Type B pancreatic cell (in vitro differentiated cells): ENCODE results near the gene KHK. TPM values are rescaled to one million over a fixed set of nuclear protein-coding genes. Genes with fewer than 3 reads are reported as not detected.
"Not testable (repeated sequence)": the region's sequence is repeated elsewhere in the genome, so short reads cannot be mapped to it uniquely, and the experiment has no call there.

Experiments
- DNase-seq: peaks from one replicate; pipeline ENCODE4 v3.0.0; 2021; ENCODE audit warnings: mixed read lengths; ENCODE audit not compliant: unreplicated experiment; ENCODE audit errors: extremely low spot score
- H3K27ac Mint-ChIP-seq: 2 replicates; pipeline ENCODE4 v1.8.0; 2021; ENCODE audit warnings: mild to moderate bottlenecking, mixed read lengths
- H3K27me3 Mint-ChIP-seq: 2 replicates; pipeline ENCODE4 v1.8.0; 2021; ENCODE audit warnings: mixed read lengths
- H3K36me3 Mint-ChIP-seq: 2 replicates; pipeline ENCODE4 v1.8.0; 2021; ENCODE audit warnings: mixed read lengths
- H3K4me1 Mint-ChIP-seq: one replicate; pipeline ENCODE4 v1.8.0; 2021; ENCODE audit warnings: mixed read lengths; ENCODE audit not compliant: unreplicated experiment
- H3K4me3 Mint-ChIP-seq: 2 replicates; pipeline ENCODE4 v1.8.0; 2021; ENCODE audit warnings: mild to moderate bottlenecking, mixed read lengths
- H3K9me3 Mint-ChIP-seq: 2 replicates; pipeline ENCODE4 v1.8.0; 2021; ENCODE audit warnings: mixed read lengths
- total RNA-seq: library from RNA; stranded (reverse); gene quantifications from 2 replicates; pipeline ENCODE4 v1.2.1, GENCODE V29; 2021; ENCODE audit warnings: low replicate concordance
- TF ChIP-seq, protein P1 (sequence below): fragments of 200-600 bp; sonication (generic); conservative IDR thresholded peaks from 2 replicates; pipeline ENCODE4 v1.5.0; 2021; ENCODE audit warnings: antibody characterized with exemption, mild to moderate bottlenecking

The KHK gene
- total RNA-seq, 1 donor from 2014 or later: 14.7 TPM

DNA sequence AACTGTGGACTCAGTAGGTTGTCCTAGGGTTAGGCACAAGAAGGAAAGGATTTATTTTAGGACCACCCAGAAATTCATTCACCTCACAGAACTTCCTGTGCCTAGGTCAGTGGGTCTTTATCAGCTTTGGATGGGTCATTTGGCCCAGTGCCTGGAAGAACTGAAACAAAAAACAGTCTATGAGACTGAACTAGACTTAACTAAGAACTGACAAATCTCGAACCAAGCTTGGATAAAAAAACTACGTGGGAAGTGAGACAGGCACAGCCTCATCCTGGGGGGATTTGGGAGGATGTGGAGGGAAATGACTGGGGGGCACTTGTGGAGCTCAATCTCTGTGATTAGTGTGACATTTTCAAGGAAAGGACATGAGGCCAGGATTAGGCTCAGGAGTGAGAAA is 12.8 kb upstream of the KHK start:
- TF ChIP-seq, protein P1, sequence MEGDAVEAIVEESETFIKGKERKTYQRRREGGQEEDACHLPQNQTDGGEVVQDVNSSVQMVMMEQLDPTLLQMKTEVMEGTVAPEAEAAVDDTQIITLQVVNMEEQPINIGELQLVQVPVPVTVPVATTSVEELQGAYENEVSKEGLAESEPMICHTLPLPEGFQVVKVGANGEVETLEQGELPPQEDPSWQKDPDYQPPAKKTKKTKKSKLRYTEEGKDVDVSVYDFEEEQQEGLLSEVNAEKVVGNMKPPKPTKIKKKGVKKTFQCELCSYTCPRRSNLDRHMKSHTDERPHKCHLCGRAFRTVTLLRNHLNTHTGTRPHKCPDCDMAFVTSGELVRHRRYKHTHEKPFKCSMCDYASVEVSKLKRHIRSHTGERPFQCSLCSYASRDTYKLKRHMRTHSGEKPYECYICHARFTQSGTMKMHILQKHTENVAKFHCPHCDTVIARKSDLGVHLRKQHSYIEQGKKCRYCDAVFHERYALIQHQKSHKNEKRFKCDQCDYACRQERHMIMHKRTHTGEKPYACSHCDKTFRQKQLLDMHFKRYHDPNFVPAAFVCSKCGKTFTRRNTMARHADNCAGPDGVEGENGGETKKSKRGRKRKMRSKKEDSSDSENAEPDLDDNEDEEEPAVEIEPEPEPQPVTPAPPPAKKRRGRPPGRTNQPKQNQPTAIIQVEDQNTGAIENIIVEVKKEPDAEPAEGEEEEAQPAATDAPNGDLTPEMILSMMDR: no peak

DNA sequence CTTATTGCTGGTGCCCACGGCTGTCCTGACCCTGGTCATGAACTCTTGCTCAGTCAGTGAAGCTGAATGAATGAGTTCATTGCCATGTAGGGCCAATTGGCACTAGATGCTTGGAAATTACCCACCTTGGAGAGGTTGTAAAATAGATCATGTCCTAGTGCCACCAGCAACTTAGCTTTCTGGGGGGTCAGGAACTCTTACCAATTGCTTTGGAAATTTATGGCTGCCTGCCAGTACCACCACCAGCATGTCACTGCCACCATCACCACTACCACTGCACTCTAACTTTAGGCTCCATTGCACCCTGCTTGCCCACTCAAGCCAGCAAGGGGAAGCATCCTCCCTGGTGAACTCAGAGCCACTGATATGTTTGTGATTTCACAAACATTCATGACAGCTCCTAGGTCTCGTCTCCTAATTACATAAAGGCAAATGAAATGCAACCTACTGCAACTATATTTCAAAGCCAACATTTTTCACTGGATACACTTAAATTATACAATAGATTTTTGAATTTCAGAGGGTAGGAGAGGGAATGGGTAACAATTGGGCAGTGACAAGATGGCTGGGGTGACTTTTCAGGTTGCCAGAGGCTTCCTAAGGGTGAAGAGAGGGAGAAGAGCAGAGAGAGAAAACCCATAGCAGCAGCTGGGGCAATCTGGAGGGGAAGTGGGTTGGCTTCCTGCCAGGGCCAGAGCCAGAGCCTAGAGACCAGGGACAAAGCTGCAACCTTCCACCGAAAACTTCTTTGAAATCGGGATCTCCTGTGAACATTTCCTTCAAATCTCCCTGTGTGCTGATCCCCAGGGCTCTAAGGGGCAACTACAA is 11.6 kb upstream of the KHK start:
- H3K4me1 Mint-ChIP-seq: peaks cover 50% of the 10 kb centered on the region
- peaks cover 21% of the 10 kb centered on the region for H3K27me3 Mint-ChIP-seq
- TF ChIP-seq, protein P1: no peak
- DNase-seq: no peak
- no peak overlapping the region for H3K27ac Mint-ChIP-seq
- H3K36me3 Mint-ChIP-seq: peaks cover 5% of the 10 kb centered on the region
- H3K9me3 Mint-ChIP-seq: no peaks in the 10 kb centered on the region
- H3K4me3 Mint-ChIP-seq: peak overlapping the region; percentile 68

More for the DNA sequence above, 12.8 kb upstream of the KHK start:
- no peak for DNase-seq
- no peak overlapping the region for H3K27ac Mint-ChIP-seq
- peak overlapping the region; percentile 17 for H3K4me3 Mint-ChIP-seq
- peaks cover 58% of the 10 kb centered on the region for H3K4me1 Mint-ChIP-seq
- no peaks in the 10 kb centered on the region for H3K9me3 Mint-ChIP-seq
- peaks cover 21% of the 10 kb centered on the region for H3K27me3 Mint-ChIP-seq
- H3K36me3 Mint-ChIP-seq: peaks cover 16% of the 10 kb centered on the region

DNA sequence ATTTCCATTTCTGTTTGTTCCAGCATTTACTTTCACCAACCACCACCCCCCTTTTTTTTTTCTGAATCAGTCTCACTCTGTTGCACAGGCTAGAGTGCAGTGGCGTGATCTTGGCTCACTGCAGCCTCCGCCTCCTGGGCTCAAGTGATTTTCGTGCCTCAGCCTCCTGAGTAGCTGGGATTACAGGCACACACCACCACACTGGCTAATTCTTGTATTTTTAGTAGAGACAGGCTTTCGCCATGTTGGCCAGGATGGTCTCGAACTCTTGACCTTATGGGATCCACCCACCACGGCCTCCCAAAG is 11.1 kb upstream of the KHK start:
- H3K27ac Mint-ChIP-seq, DNase-seq, H3K4me3 Mint-ChIP-seq, H3K9me3 Mint-ChIP-seq, H3K36me3 Mint-ChIP-seq: not testable (repeated sequence)
- Mint-ChIP-seq H3K4me1 (peaks cover 52% of the 10 kb centered on the region), H3K27me3 (peaks cover 21% of the 10 kb centered on the region)

DNA sequence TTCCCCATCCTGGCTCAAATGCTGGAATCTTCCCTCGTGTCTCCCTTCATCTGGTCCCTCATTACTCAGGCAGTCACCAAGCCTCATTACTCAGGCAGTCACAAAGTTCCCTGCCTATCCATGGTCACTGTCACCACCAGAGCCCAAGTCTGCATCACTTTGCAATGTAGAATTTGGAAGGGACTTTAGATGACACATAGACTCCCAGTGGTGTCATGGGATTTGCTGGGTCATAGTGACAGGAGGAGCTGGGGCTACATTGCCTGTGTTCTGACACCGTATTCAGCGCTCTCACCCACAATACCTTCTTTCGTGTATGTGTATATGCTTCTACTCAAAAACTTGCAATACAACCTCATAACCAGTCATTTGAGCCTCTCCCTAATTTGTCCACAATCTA is 10.2 kb upstream of the KHK start:
- TF ChIP-seq, protein P1: no peak
- DNase-seq: no peak
- Mint-ChIP-seq H3K27me3 (peaks cover 21% of the 10 kb centered on the region), H3K4me3 (peak overlapping the region; percentile 35), H3K9me3 (no peaks in the 10 kb centered on the region), H3K4me1 (peaks cover 59% of the 10 kb centered on the region), H3K27ac (peak overlapping the region; percentile 34), H3K36me3 (peaks cover 3% of the 10 kb centered on the region)

DNA sequence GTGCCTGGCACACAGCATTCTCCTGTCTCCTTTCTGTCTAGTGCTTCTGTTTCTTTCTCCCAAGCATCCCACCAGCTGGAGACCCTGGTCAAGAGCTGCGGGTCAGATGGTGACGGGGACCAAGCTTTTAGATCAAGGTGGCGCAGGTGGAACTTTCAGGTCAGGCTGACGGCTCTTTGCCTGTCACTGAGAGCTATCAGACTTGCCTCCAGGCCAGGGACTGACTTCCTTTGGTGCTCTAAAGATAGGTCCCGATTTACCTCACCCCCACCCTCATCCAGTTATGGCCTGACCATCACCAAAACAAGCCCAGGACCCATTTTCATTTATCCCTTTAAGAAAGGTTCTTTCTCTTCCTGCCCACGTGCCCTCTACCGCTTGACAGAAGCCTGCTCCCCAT is 9.3 kb upstream of the KHK start:
- H3K27ac Mint-ChIP-seq: no peak overlapping the region
- no peak overlapping the region for H3K4me3 Mint-ChIP-seq
- H3K4me1 Mint-ChIP-seq: peaks cover 63% of the 10 kb centered on the region
- peaks cover 5% of the 10 kb centered on the region for H3K36me3 Mint-ChIP-seq
- no peaks in the 10 kb centered on the region for H3K9me3 Mint-ChIP-seq
- TF ChIP-seq, protein P1: no peak
- H3K27me3 Mint-ChIP-seq: peaks cover 21% of the 10 kb centered on the region
- DNase-seq: no peak

DNA sequence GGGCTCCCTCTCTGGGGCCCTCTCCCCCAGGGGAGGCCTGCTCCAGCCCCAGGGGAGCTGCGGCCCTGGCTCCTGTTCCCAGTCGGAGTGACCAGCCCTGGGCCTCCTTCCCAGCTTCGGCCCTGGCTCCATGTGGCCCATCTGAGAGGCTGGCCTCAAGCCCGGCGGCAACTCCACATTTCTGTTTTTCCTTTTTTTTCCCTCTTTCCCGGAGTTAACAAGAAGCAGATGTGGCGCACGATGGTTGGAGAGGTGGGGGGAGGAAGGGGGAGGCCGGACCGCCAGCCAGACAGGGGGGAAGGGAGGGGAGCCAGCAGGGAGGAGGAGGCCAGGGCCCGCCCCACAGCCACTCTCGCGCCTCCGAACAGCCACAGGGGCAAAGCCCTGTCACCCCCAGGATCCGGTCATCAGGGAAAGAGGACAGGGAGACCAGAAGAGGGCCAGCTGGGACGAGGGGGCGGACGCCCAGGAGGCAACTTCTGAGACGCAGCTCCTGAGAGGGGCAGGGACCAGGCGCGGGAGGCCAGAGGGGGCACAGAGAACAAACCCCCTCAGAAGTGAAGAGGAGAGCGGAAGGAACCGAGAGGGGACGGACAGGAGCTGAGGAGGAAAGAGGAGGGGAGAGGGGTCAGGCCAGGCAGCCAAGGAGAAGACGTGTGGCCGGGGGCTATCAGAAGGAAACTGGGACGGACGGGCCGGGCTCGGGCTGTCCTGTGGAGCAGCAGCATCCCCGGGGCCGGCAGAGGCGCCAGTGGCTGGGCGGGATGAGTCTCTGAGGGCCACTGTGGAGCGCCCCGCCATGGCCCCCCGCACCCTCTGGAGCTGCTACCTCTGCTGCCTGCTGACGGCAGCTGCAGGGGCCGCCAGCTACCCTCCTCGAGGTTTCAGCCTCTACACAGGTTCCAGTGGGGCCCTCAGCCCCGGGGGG is 8.0 kb upstream of the KHK start, which contains the start of gene EMILIN1:
Gene EMILIN1 (plus strand): TSS at position 349 of the 928 bp plus-strand sequence. CDS start 451 bp downstream, at position 800.
- no peaks in the 10 kb centered on the region for H3K9me3 Mint-ChIP-seq
- DNase-seq: no peak
- TF ChIP-seq, protein P1: no peak
- peak within 1 kb of the TSS; percentile 86 for H3K4me3 Mint-ChIP-seq
- peaks cover 21% of the 10 kb centered on the region for H3K27me3 Mint-ChIP-seq
- H3K27ac Mint-ChIP-seq: peak within 1 kb of the TSS; percentile 63
- peaks cover 56% of the 10 kb centered on the region for H3K4me1 Mint-ChIP-seq
- peaks cover 5% of the 10 kb centered on the region for H3K36me3 Mint-ChIP-seq
